GM18907 (cell line): ENCODE data around the gene MED15.
"Not testable (repeated sequence)": the region's sequence is repeated elsewhere in the genome, so short reads cannot be mapped to it uniquely, and the experiment has no call there.

ENCODE experiments used
- ATAC-seq: cut with Tn5 transposase; IDR thresholded peaks from one replicate; pipeline ENCODE4 v1.9.1; 2021; ENCODE audit warnings: mild to moderate bottlenecking, moderate library complexity; ENCODE audit not compliant: unreplicated experiment

Gene MED15

GRCh38 chr22:20581503-20582170, 74.2 kb downstream of the MED15 start:
- ATAC-seq: no peak

- no peak for ATAC-seq
Observed at GRCh38 chr22:20582171-20582511, 74.7 kb downstream of the MED15 start.

- no peak for ATAC-seq
Observed at GRCh38 chr22:20582520-20583361, 75.3 kb downstream of the MED15 start.

GRCh38 chr22:20583471-20583922, 76.1 kb downstream of the MED15 start:
- ATAC-seq: no peak

- ATAC-seq: no peak
Observed at GRCh38 chr22:20584029-20584871, 76.8 kb downstream of the MED15 start.

GRCh38 chr22:20584872-20585638, 77.6 kb downstream of the MED15 start:
- ATAC-seq: no peak

GRCh38 chr22:20585639-20586402, 78.4 kb downstream of the MED15 start:
- no peak for ATAC-seq

- ATAC-seq: no peak
Observed at GRCh38 chr22:20586403-20586745, 79.0 kb downstream of the MED15 start.

- ATAC-seq: no peak
Observed at GRCh38 chr22:20587206-20587958, 80.0 kb downstream of the MED15 start.

GRCh38 chr22:20588092-20588842, 80.9 kb downstream of the MED15 start:
- no peak for ATAC-seq

- ATAC-seq: no peak
Observed at GRCh38 chr22:20588843-20589581, 81.6 kb downstream of the MED15 start.

- ATAC-seq: no peak
Observed at GRCh38 chr22:20589614-20590476, 82.4 kb downstream of the MED15 start.

GRCh38 chr22:20590477-20591294, 83.3 kb downstream of the MED15 start:
- no peak for ATAC-seq

- ATAC-seq: no peak
Observed at GRCh38 chr22:20591295-20591645, 83.9 kb downstream of the MED15 start.

GRCh38 chr22:20591660-20592310, 84.4 kb downstream of the MED15 start:
- ATAC-seq: no peak

- ATAC-seq: not testable (repeated sequence)
Observed at GRCh38 chr22:20594038-20594437, 86.6 kb downstream of the MED15 start.
